T-helper 1 cell treated with Interleukin-12 subunit alpha and Interleukin-12 subunit beta and Interleukin-4 antibody, amounts not matched to agents 30 ng/mL and 1 ng/mL, for 36 hours (primary cell): ENCODE measurements around the gene RPL21. TPM values are rescaled to one million over a fixed set of nuclear protein-coding genes. Genes with fewer than 3 reads are reported as not detected.
"Not testable (repeated sequence)": the region's sequence is repeated elsewhere in the genome, so short reads cannot be mapped to it uniquely, and the experiment has no call there.

ENCODE experiments used
- intact Hi-C: fragments of 100-400 bp; cut with micrococcal nuclease; formaldehyde crosslinking; loops from one replicate; pipeline ENCODE4 v1.15.1; 2024
- total RNA-seq: library from RNA; stranded (reverse); gene quantifications from 2 replicates; pipeline ENCODE4 v1.2.3, GENCODE V29; 2022

Gene RPL21
- total RNA-seq, 1 donor from 2014 or later: 857 TPM

GRCh38 chr13:27283906-27284493 lies 32.6 kb downstream of the RPL21 start:
- intact Hi-C loops: loop anchor here (1.0 kb wide), 1 partner anchor 299 kb away; no protein-coding TSS in a partner anchor

GRCh38 chr13:27288392-27288791 lies 37.0 kb downstream of the RPL21 start:
- intact Hi-C loops: no loop called here

- intact Hi-C loops: no loop called here
Measured at GRCh38 chr13:27289011-27289665, 37.8 kb downstream of the RPL21 start.

- intact Hi-C loops: no loop called here
Measured at GRCh38 chr13:27290715-27291114, 39.4 kb downstream of the RPL21 start.

- intact Hi-C loops: not testable (repeated sequence)
Measured at GRCh38 chr13:27291967-27292366, 40.6 kb downstream of the RPL21 start.

GRCh38 chr13:27293076-27293691 lies 41.8 kb downstream of the RPL21 start:
- intact Hi-C loops: no loop called here

- intact Hi-C loops: no loop called here
Measured at GRCh38 chr13:27293873-27294515, 42.6 kb downstream of the RPL21 start.

GRCh38 chr13:27295096-27295495 lies 43.7 kb downstream of the RPL21 start:
- intact Hi-C loops: no loop called here

- intact Hi-C loops: no loop called here
Measured at GRCh38 chr13:27295660-27296059, 44.3 kb downstream of the RPL21 start.

GRCh38 chr13:27296496-27296895 lies 45.1 kb downstream of the RPL21 start:
- intact Hi-C loops: no loop called here

- intact Hi-C loops: no loop called here
Measured at GRCh38 chr13:27298849-27299248, 47.5 kb downstream of the RPL21 start.

GRCh38 chr13:27300406-27300805 lies 49.0 kb downstream of the RPL21 start:
- intact Hi-C loops: not testable (repeated sequence)

- intact Hi-C loops: no loop called here
Measured at GRCh38 chr13:27300941-27301586, 49.7 kb downstream of the RPL21 start.

- intact Hi-C loops: no loop called here
Measured at GRCh38 chr13:27302643-27303262, 51.4 kb downstream of the RPL21 start.

- intact Hi-C loops: no loop called here
Measured at GRCh38 chr13:27304099-27304498, 52.7 kb downstream of the RPL21 start.

- intact Hi-C loops: no loop called here
Measured at GRCh38 chr13:27304611-27305010, 53.3 kb downstream of the RPL21 start.

Other genes starting within 250 kb of the RPL21 start
- 34.7 and 35.3 TPM in 2 replicates for gene USP12, start 79.7 kb upstream of the RPL21 start, total RNA-seq
- 2.6 and 3.0 TPM in 2 replicates for gene RASL11A, start 19.3 kb downstream of the RPL21 start, total RNA-seq
- 198 TPM in 2 replicates for gene GTF3A, start 173.1 kb downstream of the RPL21 start, total RNA-seq
- gene MTIF3, start 199.0 kb downstream of the RPL21 start, total RNA-seq: 47.6 and 52.6 TPM in 2 replicates